ENCODE results near the gene C2orf78. TPM values are rescaled to one million over a fixed set of nuclear protein-coding genes. Genes with fewer than 3 reads are reported as not detected.
A peak's percentile ranks its signal among the peaks of the same experiment; 100 is the strongest.

Gene C2orf78
- total and polyA plus RNA-seq, 4 donors: not detected

DNA sequence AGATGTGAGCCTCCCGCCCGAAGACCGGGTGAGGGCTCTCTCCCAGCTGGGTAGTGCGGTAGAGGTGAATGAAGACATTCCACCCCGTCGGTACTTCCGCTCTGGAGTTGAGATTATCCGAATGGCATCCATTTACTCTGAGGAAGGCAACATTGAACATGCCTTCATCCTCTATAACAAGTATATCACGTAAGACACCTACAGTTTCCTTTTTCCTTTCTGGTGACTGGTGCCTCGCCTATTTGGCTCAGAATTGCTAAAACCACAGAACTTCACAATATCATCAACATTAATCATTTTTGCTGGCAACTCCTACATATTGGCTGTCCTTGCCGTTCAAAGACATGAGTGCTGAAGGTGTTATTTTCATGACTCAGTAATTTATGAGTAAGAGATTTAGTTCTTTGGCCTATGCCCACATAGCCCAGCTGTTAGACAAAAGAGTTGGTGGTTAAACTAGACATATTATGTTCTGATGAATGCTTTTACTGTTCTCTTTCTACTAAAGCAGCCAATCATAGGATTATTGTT is 47.0 kb downstream of the C2orf78 start:
- H3K9ac ChIP-seq (ENCODE audit: insufficient read depth in 1 of 2, low read length in 2 of 2): no peak overlapping the region
- ATAC-seq (ENCODE audit: insufficient read depth, low FRiP score) (no peak), DNase-seq (no peak)
- no peaks in the 10 kb centered on the region for H3K27me3 ChIP-seq (ENCODE audit: control insufficient read depth in 3 of 3, insufficient read depth in 3 of 3, low read length in 2 of 3)
- no peak overlapping the region for H3K4me3 ChIP-seq
- H3K27ac ChIP-seq (ENCODE audit: low read depth in 1 of 2, low read length in 1 of 2): no peak overlapping the region
- TF ChIP-seq, protein P1, sequence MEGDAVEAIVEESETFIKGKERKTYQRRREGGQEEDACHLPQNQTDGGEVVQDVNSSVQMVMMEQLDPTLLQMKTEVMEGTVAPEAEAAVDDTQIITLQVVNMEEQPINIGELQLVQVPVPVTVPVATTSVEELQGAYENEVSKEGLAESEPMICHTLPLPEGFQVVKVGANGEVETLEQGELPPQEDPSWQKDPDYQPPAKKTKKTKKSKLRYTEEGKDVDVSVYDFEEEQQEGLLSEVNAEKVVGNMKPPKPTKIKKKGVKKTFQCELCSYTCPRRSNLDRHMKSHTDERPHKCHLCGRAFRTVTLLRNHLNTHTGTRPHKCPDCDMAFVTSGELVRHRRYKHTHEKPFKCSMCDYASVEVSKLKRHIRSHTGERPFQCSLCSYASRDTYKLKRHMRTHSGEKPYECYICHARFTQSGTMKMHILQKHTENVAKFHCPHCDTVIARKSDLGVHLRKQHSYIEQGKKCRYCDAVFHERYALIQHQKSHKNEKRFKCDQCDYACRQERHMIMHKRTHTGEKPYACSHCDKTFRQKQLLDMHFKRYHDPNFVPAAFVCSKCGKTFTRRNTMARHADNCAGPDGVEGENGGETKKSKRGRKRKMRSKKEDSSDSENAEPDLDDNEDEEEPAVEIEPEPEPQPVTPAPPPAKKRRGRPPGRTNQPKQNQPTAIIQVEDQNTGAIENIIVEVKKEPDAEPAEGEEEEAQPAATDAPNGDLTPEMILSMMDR (IDR thresholded peaks at IDR 0.05; ENCODE audit: control extremely low read depth, extremely low read depth): no peak
- H3K4me1 ChIP-seq (ENCODE audit: control insufficient read depth in 5 of 5, insufficient read depth in 5 of 5, low read length in 5 of 5): peaks cover 0 to 12% (median 4%) of the 10 kb centered on the region in 5 donors
- no peaks in the 10 kb centered on the region for H3K9me3 ChIP-seq (ENCODE audit: control insufficient read depth in 4 of 4, insufficient read depth in 3 of 4, low read length in 3 of 4)
- 79 to 85% methylated on average over 11 of the region's 11 CpGs for WGBS, 2 donors
- H3K36me3 ChIP-seq (ENCODE audit: control insufficient read depth in 4 of 4, insufficient read depth in 4 of 4, low read length in 4 of 4): peaks cover 3 to 18% (median 9%) of the 10 kb centered on the region in 4 donors

GRCh38 chr2:73832930-73833329 is 48.9 kb downstream of the C2orf78 start:
- H3K27ac ChIP-seq (ENCODE audit: low read depth in 1 of 2, low read length in 1 of 2): no peak overlapping the region
- ATAC-seq (ENCODE audit: insufficient read depth, low FRiP score) (no peak), DNase-seq (peak in 2 of 3 donors; percentile 17 to 38)
- peaks cover 0 to 12% (median 4%) of the 10 kb centered on the region in 5 donors for H3K4me1 ChIP-seq (ENCODE audit: control insufficient read depth in 5 of 5, insufficient read depth in 5 of 5, low read length in 5 of 5)
- H3K27me3 ChIP-seq (ENCODE audit: control insufficient read depth in 3 of 3, insufficient read depth in 3 of 3, low read length in 2 of 3): no peaks in the 10 kb centered on the region
- H3K36me3 ChIP-seq (ENCODE audit: control insufficient read depth in 4 of 4, insufficient read depth in 4 of 4, low read length in 4 of 4): peaks cover 6 to 19% (median 10%) of the 10 kb centered on the region in 4 donors
- no peaks in the 10 kb centered on the region for H3K9me3 ChIP-seq (ENCODE audit: control insufficient read depth in 4 of 4, insufficient read depth in 3 of 4, low read length in 3 of 4)
- H3K9ac ChIP-seq (ENCODE audit: insufficient read depth in 1 of 2, low read length in 2 of 2): no peak overlapping the region
- H3K4me3 ChIP-seq: no peak overlapping the region
- TF ChIP-seq, protein P1 (IDR thresholded peaks at IDR 0.05; ENCODE audit: control extremely low read depth, extremely low read depth): no peak

- TF ChIP-seq, protein P1 (IDR thresholded peaks at IDR 0.05; ENCODE audit: control extremely low read depth, extremely low read depth): no peak
- H3K9ac ChIP-seq (ENCODE audit: insufficient read depth in 1 of 2, low read length in 2 of 2): no peak overlapping the region
- no peak overlapping the region for H3K27ac ChIP-seq (ENCODE audit: low read depth in 1 of 2, low read length in 1 of 2)
- no peaks in the 10 kb centered on the region for H3K9me3 ChIP-seq (ENCODE audit: control insufficient read depth in 4 of 4, insufficient read depth in 3 of 4, low read length in 3 of 4)
- no peaks in the 10 kb centered on the region for H3K27me3 ChIP-seq (ENCODE audit: control insufficient read depth in 3 of 3, insufficient read depth in 3 of 3, low read length in 2 of 3)
- WGBS, 2 donors: 68 to 85% methylated on average over 15 to 17 of the region's 17 CpGs
- peaks cover 6 to 24% (median 11%) of the 10 kb centered on the region in 4 donors for H3K36me3 ChIP-seq (ENCODE audit: control insufficient read depth in 4 of 4, insufficient read depth in 4 of 4, low read length in 4 of 4)
- H3K4me3 ChIP-seq: no peak overlapping the region
- peaks cover 0 to 10% (median 0%) of the 10 kb centered on the region in 5 donors for H3K4me1 ChIP-seq (ENCODE audit: control insufficient read depth in 5 of 5, insufficient read depth in 5 of 5, low read length in 5 of 5)
- ATAC-seq (ENCODE audit: insufficient read depth, low FRiP score): no peak
- DNase-seq: no peak
These were observed 52.4 kb downstream of the C2orf78 start for GRCh38 chr2:73836141-73836943.
